DMS 273 (cell line): Measurements from ENCODE around the gene TMEM51.

Experiments used
- DNase-seq: peaks from one replicate; lab custom pipeline; 2025; ENCODE audit not compliant: unreplicated experiment; lab: John Stamatoyannopoulos, UW

The TMEM51 gene

GRCh38 chr1:15212954-15213291, 59.4 kb downstream of the TMEM51 start:
- DNase-seq = no peak

- no peak for DNase-seq
Measured at GRCh38 chr1:15213341-15213821, 59.8 kb downstream of the TMEM51 start.

- DNase-seq = no peak
Measured at GRCh38 chr1:15214527-15214926, 61.0 kb downstream of the TMEM51 start.

- no peak for DNase-seq
Measured at GRCh38 chr1:15215116-15215515, 61.6 kb downstream of the TMEM51 start.

- no peak for DNase-seq
Measured at GRCh38 chr1:15217654-15218053, 64.1 kb downstream of the TMEM51 start.

GRCh38 chr1:15218287-15219279, 65.0 kb downstream of the TMEM51 start:
- DNase-seq = no peak

GRCh38 chr1:15219280-15220023, 65.9 kb downstream of the TMEM51 start:
- no peak for DNase-seq

GRCh38 chr1:15220024-15220392, 66.5 kb downstream of the TMEM51 start:
- DNase-seq = no peak

- DNase-seq = peak; percentile 16
Measured at GRCh38 chr1:15220825-15221431, 67.4 kb downstream of the TMEM51 start.

- DNase-seq = no peak
Measured at GRCh38 chr1:15222653-15223303, 69.2 kb downstream of the TMEM51 start.

GRCh38 chr1:15224259-15224869, 70.8 kb downstream of the TMEM51 start:
- DNase-seq = no peak

- no peak for DNase-seq
Measured at GRCh38 chr1:15224974-15225373, 71.4 kb downstream of the TMEM51 start.

- DNase-seq = no peak
Measured at GRCh38 chr1:15225461-15225860, 71.9 kb downstream of the TMEM51 start.

GRCh38 chr1:15226388-15227255, 73.1 kb downstream of the TMEM51 start:
- no peak for DNase-seq

- no peak for DNase-seq
Measured at GRCh38 chr1:15229707-15230131, 76.2 kb downstream of the TMEM51 start.

GRCh38 chr1:15231714-15232201, 78.2 kb downstream of the TMEM51 start:
- DNase-seq = no peak

- DNase-seq = no peak
Measured at GRCh38 chr1:15233689-15234088, 80.1 kb downstream of the TMEM51 start.

- DNase-seq = peak; percentile 11
Measured at GRCh38 chr1:15236321-15236721, 82.8 kb downstream of the TMEM51 start.

GRCh38 chr1:15236746-15237145, 83.2 kb downstream of the TMEM51 start:
- no peak for DNase-seq
